Activated T-helper 17 cell treated with anti-CD3 and anti-CD28 coated beads, Interleukin-2, amount 50 U/mL, for 72 hours (primary cell): ENCODE data around the gene LSMEM2. TPM values are rescaled to one million over a fixed set of nuclear protein-coding genes. Genes with fewer than 3 reads are reported as not detected.
"Not testable (repeated sequence)": the region's sequence is repeated elsewhere in the genome, so short reads cannot be mapped to it uniquely, and the experiment has no call there.

Source experiments
- ATAC-seq: fragments of 150-1000 bp; cut with Tn5 transposase; replicated peaks from 2 replicates; pipeline ENCODE4 v1.10.0; 2021; ENCODE audit warnings: mild to moderate bottlenecking, moderate library complexity
- H3K27ac Mint-ChIP-seq: one replicate; pipeline ENCODE4 v1.8.0; 2022; ENCODE audit warnings: mixed read lengths
- H3K27me3 Mint-ChIP-seq: one replicate; pipeline ENCODE4 v1.8.0; 2022; ENCODE audit warnings: mixed read lengths
- H3K36me3 Mint-ChIP-seq: one replicate; pipeline ENCODE4 v1.8.0; 2022; ENCODE audit warnings: low read depth, mild to moderate bottlenecking, mixed read lengths
- H3K4me1 Mint-ChIP-seq: one replicate; pipeline ENCODE4 v1.8.0; 2022; ENCODE audit warnings: mixed read lengths
- H3K4me3 Mint-ChIP-seq: one replicate; pipeline ENCODE4 v1.8.0; 2022; ENCODE audit warnings: mild to moderate bottlenecking, mixed read lengths
- H3K9me3 Mint-ChIP-seq: one replicate; pipeline ENCODE4 v1.8.0; 2022; ENCODE audit warnings: mixed read lengths
- total RNA-seq, 2 donors: library from RNA; stranded (reverse); gene quantifications; one replicate each; pipeline ENCODE4 v1.2.3, GENCODE V29; 2022

LSMEM2 gene
- total RNA-seq, 2 donors from 2014 or later, result 0.34 TPM; not detected in 1

DNA sequence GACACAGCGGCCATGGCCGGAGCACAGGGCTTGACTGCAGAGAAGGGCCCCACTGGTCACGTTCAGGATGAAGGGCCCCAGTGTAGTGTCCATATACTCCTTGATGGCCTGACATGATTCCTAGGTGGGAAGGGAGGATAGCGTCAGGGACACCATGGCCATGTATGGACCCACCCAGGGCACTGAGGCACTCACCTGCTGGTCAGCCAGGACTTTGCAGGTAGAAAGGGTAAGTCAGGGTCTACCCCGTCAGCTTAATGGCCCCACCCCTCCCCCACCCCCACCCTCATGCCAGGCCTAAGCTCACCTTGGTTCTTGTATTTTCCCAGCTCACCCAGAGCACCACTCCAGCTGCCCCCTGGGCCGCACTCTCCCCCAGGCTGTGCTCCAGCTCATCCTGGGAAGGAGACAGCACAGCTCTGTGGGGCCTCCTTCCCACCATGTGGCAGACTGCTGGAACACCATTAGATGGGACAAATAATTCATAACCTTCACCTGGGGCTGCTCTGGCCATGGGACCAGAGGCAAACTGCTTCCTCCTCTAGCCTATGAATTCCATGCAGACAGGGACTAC lies 21.9 kb downstream of the LSMEM2 start:
- Mint-ChIP-seq H3K36me3 (no peaks in the 10 kb centered on the region), H3K4me3 (peak overlapping the region; percentile 98), H3K4me1 (peaks cover 8% of the 10 kb centered on the region), H3K9me3 (no peaks in the 10 kb centered on the region), H3K27ac (peak overlapping the region; percentile 94), H3K27me3 (no peaks in the 10 kb centered on the region)
- no peak for ATAC-seq

- Mint-ChIP-seq H3K27me3 (no peaks in the 10 kb centered on the region), H3K4me3 (no peak overlapping the region), H3K9me3 (no peaks in the 10 kb centered on the region), H3K4me1 (peaks cover 8% of the 10 kb centered on the region), H3K36me3 (no peaks in the 10 kb centered on the region), H3K27ac (no peak overlapping the region)
- ATAC-seq, result no peak
Observed at GRCh38 chr3:50302095-50303012, 23.5 kb downstream of the LSMEM2 start.

- Mint-ChIP-seq H3K36me3 (no peaks in the 10 kb centered on the region), H3K27ac (no peak within 1 kb of the TSS), H3K27me3 (no peaks in the 10 kb centered on the region), H3K9me3 (no peaks in the 10 kb centered on the region), H3K4me1 (peaks cover 8% of the 10 kb centered on the region), H3K4me3 (no peak within 1 kb of the TSS)
- ATAC-seq, result no peak
Observed at GRCh38 chr3:50303013-50303815, 24.3 kb downstream of the LSMEM2 start, which contains the start of gene HYAL1. Gene HYAL1 (minus strand): TSS chr3:50303574. CDS start chr3:50302956, 618 bp downstream.

DNA sequence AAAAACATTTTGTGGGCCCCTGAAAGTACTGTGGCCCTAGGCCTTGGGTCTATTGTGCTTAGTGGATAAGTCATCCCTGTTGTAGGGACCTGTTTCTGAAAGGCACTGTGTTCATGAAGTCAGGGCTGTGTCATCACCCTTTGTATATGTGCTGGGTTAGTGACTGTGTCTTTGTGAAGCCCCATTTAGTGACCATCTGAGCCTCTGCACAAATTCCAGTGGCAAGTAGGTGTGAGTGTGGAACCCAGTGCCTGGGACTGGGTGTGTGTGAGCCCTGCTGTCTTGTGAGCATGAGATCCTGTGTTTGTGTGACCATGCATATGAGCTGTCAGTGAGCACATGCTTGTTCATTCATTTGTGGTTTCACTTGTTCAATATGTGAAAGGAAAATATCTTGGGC lies 25.7 kb downstream of the LSMEM2 start:
- Mint-ChIP-seq H3K36me3 (no peaks in the 10 kb centered on the region), H3K9me3 (no peaks in the 10 kb centered on the region), H3K27ac (no peak overlapping the region), H3K4me3 (no peak overlapping the region), H3K27me3 (no peaks in the 10 kb centered on the region), H3K4me1 (peaks cover 8% of the 10 kb centered on the region)
- peak; percentile 66 for ATAC-seq

DNA sequence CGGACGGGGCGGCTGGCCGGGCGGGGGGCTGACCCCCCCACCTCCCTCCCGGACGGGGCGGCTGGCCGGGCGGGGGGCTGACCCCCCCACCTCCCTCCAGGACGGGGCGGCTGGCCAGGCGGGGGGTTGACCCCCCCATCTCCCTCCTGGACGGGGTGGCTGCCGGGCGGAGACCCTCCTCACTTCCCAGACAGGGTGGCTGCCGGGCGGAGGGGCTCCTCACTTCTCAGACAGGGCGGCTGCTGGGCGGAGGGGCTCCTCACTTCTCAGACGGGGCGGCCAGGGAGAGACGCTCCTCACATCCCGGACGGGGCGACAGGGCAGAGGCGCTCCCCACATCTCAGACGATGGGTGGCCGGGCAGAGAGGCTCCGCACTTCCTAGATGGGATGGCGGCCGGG lies 33.2 kb downstream of the LSMEM2 start:
- not testable (repeated sequence) for H3K27ac Mint-ChIP-seq, H3K9me3 Mint-ChIP-seq, H3K4me1 Mint-ChIP-seq, H3K27me3 Mint-ChIP-seq, H3K36me3 Mint-ChIP-seq, ATAC-seq, H3K4me3 Mint-ChIP-seq

- H3K9me3 Mint-ChIP-seq, result no peaks in the 10 kb centered on the region
- ATAC-seq, result no peak
- H3K4me3 Mint-ChIP-seq, result no peak overlapping the region
- peak overlapping the region; percentile 41 for H3K27ac Mint-ChIP-seq
- H3K4me1 Mint-ChIP-seq, result peaks cover 13% of the 10 kb centered on the region
- H3K36me3 Mint-ChIP-seq, result no peaks in the 10 kb centered on the region
- H3K27me3 Mint-ChIP-seq, result no peaks in the 10 kb centered on the region
Observed at GRCh38 chr3:50314342-50314741, 35.5 kb downstream of the LSMEM2 start.

DNA sequence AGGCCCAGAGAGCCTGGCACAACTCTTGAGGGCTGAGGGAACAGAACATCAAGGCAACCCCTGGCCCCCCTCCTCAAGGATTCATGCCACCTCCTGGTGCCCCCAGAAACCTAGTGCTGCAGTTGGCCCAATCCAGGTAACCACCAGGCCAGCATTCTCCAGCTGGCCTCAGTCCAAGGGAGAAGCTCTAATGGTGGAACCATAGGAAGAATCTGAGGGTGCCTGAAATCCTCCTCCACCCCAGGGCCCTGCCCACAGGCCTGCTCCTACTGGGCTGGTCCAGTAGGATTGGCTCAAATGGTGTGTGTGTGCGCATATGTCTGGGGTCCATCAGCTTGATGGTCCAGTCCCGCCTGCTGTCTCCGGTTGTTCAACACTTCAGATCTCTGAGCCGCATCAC lies 35.9 kb downstream of the LSMEM2 start:
- no peaks in the 10 kb centered on the region for H3K36me3 Mint-ChIP-seq
- H3K27ac Mint-ChIP-seq, result peak overlapping the region; percentile 47
- ATAC-seq, result no peak
- H3K9me3 Mint-ChIP-seq, result no peaks in the 10 kb centered on the region
- H3K4me3 Mint-ChIP-seq, result no peak overlapping the region
- H3K4me1 Mint-ChIP-seq, result peaks cover 16% of the 10 kb centered on the region
- no peaks in the 10 kb centered on the region for H3K27me3 Mint-ChIP-seq

- Mint-ChIP-seq H3K4me1 (peaks cover 21% of the 10 kb centered on the region), H3K36me3 (no peaks in the 10 kb centered on the region), H3K27me3 (no peaks in the 10 kb centered on the region), H3K4me3 (peak overlapping the region; percentile 71), H3K9me3 (no peaks in the 10 kb centered on the region), H3K27ac (peak overlapping the region; percentile 74)
- peak; percentile 80 for ATAC-seq
Observed at GRCh38 chr3:50316657-50317242, 37.9 kb downstream of the LSMEM2 start.

DNA sequence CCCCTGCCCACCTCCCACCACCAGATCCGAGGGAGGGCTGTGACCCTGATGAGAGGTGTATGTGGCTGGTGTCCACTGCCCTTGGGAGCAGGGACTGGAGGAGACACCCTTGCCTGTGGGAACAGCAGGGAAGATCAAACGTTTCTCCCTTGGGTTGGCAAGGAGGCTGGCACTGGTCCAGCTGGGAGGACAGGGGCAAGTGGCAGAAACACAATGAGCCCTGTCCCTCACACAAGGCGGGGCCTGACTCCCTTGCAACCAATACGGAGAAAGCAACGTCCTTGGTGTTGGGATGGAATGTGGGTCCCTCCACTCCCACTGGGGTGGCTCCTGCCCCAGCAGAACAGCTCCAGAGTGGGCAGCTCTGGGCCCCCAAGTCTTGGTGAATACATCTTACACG lies 38.4 kb downstream of the LSMEM2 start:
- Mint-ChIP-seq H3K9me3 (no peaks in the 10 kb centered on the region), H3K27ac (peak overlapping the region; percentile 74), H3K4me3 (peak overlapping the region; percentile 71), H3K36me3 (no peaks in the 10 kb centered on the region), H3K4me1 (peaks cover 21% of the 10 kb centered on the region), H3K27me3 (no peaks in the 10 kb centered on the region)
- ATAC-seq, result no peak

DNA sequence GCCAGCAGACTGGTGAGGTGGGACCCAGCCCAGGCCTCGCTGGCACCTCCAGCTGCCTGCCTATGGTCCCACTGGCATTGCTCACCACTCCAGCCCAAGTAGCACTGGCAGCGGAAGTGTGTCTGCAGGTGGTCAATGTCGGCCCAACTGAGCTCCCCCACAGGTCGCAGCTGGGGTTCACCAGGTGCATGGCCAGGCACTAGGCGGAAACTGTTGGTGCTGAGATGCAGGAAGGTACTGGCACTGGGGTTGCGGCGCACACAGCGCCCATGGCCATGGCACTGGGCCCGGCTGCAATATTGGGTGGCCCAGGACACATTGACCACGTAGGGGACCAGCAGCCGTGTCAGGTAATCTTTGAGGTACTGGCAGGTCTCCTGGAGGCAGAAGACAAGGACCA lies 39.3 kb downstream of the LSMEM2 start:
- Mint-ChIP-seq H3K4me1 (peaks cover 21% of the 10 kb centered on the region), H3K27ac (no peak overlapping the region), H3K36me3 (no peaks in the 10 kb centered on the region), H3K4me3 (no peak overlapping the region), H3K9me3 (no peaks in the 10 kb centered on the region), H3K27me3 (no peaks in the 10 kb centered on the region)
- ATAC-seq, result no peak

DNA sequence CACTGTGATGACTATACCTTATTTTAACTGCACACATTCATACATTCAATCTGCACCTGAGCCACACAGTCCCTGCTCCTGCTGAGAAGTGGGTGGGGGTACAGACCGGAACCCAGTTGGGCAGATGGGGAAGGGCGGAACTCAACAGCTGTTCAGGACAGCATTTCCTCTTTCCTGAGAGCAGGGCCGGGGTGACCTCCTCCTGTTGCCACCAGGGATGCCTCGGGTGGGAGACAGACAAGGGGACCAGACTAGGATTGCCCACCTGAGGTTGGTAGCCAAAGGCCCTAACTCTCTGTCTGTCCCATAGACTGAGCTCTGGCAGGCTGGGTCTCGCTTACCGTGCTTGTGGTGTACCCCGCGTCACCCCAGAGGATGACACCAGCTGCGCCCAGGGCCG lies 39.7 kb downstream of the LSMEM2 start:
- H3K9me3 Mint-ChIP-seq, result no peaks in the 10 kb centered on the region
- H3K27me3 Mint-ChIP-seq, result no peaks in the 10 kb centered on the region
- H3K36me3 Mint-ChIP-seq, result no peaks in the 10 kb centered on the region
- peak overlapping the region; percentile 88 for H3K4me3 Mint-ChIP-seq
- no peak overlapping the region for H3K27ac Mint-ChIP-seq
- ATAC-seq, result no peak
- peaks cover 21% of the 10 kb centered on the region for H3K4me1 Mint-ChIP-seq

DNA sequence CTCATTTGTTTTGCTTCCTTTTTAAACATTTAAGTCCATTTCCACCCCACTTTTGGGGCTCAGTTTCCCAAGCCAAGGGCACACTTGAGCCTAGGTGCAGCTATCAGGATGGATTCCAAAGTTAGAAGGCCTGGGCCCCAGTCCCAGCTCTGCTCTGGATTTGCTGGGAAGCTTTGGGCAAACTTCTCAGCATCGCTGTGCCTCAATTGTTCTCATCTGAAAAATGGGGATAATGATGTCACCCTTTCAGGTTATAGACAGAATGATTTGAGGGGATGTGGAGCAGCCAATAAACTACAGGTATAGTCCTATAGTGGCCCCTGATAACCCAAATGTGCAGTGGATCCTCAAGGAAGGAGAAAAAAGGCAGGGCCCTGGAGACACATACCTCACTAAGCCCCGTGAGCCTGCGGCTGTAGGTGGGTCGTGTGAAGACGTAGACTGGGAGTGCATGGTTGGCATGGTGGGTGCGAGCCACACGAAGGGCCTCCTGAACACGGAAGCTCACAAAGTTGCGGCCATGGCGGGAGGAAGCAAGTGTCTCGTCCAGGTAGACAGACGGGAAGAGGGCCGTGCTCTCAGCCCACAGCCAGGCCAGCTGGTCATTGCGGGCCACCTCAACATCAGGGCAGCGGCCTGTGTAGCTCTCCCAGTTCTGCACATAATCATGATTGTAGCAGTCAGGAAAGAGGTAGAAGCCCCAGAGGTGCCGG lies 40.5 kb downstream of the LSMEM2 start:
- Mint-ChIP-seq H3K27ac (no peak overlapping the region), H3K4me3 (peak overlapping the region; percentile 88), H3K27me3 (no peaks in the 10 kb centered on the region), H3K36me3 (no peaks in the 10 kb centered on the region), H3K4me1 (peaks cover 21% of the 10 kb centered on the region), H3K9me3 (no peaks in the 10 kb centered on the region)
- no peak for ATAC-seq

DNA sequence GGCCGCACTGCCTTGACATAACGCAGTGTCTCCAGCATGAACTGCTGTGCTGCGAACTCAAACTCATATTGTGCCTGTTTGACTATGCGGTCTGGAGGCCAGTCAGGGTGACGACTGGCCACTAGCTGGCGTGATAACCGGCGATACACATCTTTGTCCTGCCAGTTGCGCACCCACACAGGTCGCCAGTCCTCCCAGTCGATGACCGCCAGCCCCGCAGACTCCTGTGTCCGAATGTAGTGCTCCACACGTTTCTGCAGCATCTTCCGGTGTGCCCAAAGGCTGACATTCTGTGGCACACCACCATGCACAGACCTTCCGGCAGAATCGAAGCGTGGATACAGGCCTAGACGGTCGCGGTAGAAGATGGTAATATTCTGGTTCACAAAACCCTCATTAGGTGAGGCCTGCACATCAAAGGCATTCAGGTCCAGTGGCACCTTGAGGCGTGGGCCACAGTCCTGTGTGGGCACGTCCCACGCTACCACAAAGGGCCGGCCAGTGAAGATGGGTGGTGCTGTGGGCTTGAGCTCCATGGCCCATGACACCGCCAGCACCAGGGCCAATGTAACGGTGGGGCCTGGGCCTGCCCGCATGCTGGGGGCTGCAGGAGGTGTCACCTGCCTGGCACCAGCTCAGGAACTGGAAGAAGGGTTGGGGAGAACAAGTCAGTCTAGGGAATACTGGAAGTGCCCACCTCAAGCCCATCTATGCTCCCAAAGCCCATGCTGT lies 41.2 kb downstream of the LSMEM2 start:
- no peaks in the 10 kb centered on the region for H3K9me3 Mint-ChIP-seq
- H3K4me1 Mint-ChIP-seq, result peaks cover 21% of the 10 kb centered on the region
- peak overlapping the region; percentile 87 for H3K27ac Mint-ChIP-seq
- no peaks in the 10 kb centered on the region for H3K27me3 Mint-ChIP-seq
- peaks cover 6% of the 10 kb centered on the region for H3K36me3 Mint-ChIP-seq
- ATAC-seq, result no peak
- peak overlapping the region; percentile 88 for H3K4me3 Mint-ChIP-seq
